ENCODE measurements around the gene ATG12.

DNA sequence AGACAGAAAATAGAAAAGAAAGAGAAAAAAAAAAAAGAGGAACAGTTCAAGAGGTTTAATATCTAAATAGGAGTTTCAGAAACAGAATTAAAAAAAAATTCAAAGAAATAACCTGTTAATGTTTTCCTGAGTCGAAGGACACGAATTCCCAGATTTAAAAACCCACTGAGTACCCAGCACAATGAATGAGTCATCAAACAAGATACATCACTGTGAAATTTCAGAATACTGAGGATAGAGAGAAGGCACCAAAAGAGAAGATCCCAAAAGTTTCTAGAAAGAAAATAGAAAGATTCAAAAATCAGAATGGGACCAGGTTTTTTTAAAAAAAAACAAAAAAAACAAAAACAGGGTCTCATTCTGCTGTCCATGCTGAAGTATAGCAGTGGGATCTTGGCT, 33.7 kb downstream of the ATG12 start:
- TF ChIP-seq, protein P1, sequence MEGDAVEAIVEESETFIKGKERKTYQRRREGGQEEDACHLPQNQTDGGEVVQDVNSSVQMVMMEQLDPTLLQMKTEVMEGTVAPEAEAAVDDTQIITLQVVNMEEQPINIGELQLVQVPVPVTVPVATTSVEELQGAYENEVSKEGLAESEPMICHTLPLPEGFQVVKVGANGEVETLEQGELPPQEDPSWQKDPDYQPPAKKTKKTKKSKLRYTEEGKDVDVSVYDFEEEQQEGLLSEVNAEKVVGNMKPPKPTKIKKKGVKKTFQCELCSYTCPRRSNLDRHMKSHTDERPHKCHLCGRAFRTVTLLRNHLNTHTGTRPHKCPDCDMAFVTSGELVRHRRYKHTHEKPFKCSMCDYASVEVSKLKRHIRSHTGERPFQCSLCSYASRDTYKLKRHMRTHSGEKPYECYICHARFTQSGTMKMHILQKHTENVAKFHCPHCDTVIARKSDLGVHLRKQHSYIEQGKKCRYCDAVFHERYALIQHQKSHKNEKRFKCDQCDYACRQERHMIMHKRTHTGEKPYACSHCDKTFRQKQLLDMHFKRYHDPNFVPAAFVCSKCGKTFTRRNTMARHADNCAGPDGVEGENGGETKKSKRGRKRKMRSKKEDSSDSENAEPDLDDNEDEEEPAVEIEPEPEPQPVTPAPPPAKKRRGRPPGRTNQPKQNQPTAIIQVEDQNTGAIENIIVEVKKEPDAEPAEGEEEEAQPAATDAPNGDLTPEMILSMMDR (IDR thresholded peaks at IDR 0.05), result no peak
- TF ChIP-seq EP300 (IDR thresholded peaks at IDR 0.05) (no peak), POLR2A (IDR thresholded peaks at IDR 0.05) (no peak), POLR2AphosphoS5 (IDR thresholded peaks at IDR 0.05) (no peak)

All from upper lobe of left lung (tissue), 4 donors.